HFFc6 (cell line): ENCODE data around the gene MTNR1A. TPM values are rescaled to one million over a fixed set of nuclear protein-coding genes. Genes with fewer than 3 reads are reported as not detected.
A peak's percentile ranks its signal among the peaks of the same experiment; 100 is the strongest.

Experiments
- DNase-seq: peaks from one replicate; pipeline ENCODE4 v3.0.0-alpha.2; 2018
- H3K27ac Mint-ChIP-seq: 2 replicates; pipeline ENCODE4 v1.8.0; 2020; ENCODE audit warnings: mild to moderate bottlenecking, mixed read lengths
- H3K27me3 Mint-ChIP-seq: 2 replicates; pipeline ENCODE4 v1.8.0; 2021; ENCODE audit warnings: mild to moderate bottlenecking, moderate library complexity, mixed read lengths; ENCODE audit not compliant: insufficient read depth
- H3K36me3 Mint-ChIP-seq: 2 replicates; pipeline ENCODE4 v1.8.0; 2021; ENCODE audit warnings: low read depth, mixed read lengths
- H3K4me1 Mint-ChIP-seq: 2 replicates; pipeline ENCODE4 v1.8.0; 2020; ENCODE audit warnings: low read depth, mixed read lengths
- H3K4me3 Mint-ChIP-seq: 2 replicates; pipeline ENCODE4 v1.8.0; 2020; ENCODE audit warnings: mild to moderate bottlenecking, moderate library complexity, mixed read lengths
- H3K9me3 Mint-ChIP-seq: 2 replicates; pipeline ENCODE4 v1.8.0; 2020; ENCODE audit warnings: mild to moderate bottlenecking, mixed read lengths
- CTCF ChIP-seq: fragments of 200-600 bp; sonication (generic); IDR thresholded peaks from 2 replicates; pipeline ENCODE4 v1.5.0; 2021; ENCODE audit warnings: antibody characterized with exemption, mild to moderate bottlenecking
- total RNA-seq, 6 experiments: library from RNA; stranded (reverse); fragmentation: NEBNext Ultra II Directional; extraction: Animal tissue kit (Norgen Biotek cat#: 25700); gene quantifications; 2 replicates in 1 of 6; 3 replicates in 5 of 6; pipeline ENCODE4 v1.2.3, GENCODE V29; 2021

Gene MTNR1A
- total RNA-seq, 6 experiments from 2014 or later = not detected

DNA sequence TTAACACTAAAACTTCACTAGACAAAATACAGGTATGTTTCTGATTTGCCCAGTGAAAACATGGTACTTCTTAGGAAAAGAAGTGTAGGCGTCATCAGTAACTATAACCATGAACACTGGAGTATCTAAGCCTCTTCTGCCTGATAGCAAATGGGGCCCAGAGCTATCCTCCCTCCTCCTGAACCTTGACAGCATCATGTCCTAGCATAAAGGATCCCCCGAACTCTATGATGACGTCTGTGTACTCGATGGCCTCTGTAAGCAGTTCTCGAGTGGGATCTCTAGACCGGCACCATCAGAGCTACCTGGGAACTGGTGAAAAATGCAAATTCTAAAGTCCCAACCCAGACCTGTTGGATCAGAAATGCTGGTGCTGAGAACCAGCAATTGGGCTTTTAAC, 36.3 kb upstream of the MTNR1A start:
- DNase-seq = no peak
- Mint-ChIP-seq H3K27ac (peak overlapping the region; percentile 53; the same call in 1 of the 2 replicates), H3K36me3 (peaks cover 61% of the 10 kb centered on the region), H3K4me1 (no peaks in the 10 kb centered on the region), H3K27me3 (peaks cover 8% of the 10 kb centered on the region), H3K4me3 (no peak overlapping the region), H3K9me3 (no peaks in the 10 kb centered on the region; the same call in 1 of the 2 replicates)
- TF ChIP-seq CTCF = no peak

- peaks cover 61% of the 10 kb centered on the region for H3K36me3 Mint-ChIP-seq
- H3K9me3 Mint-ChIP-seq = peaks cover 4% of the 10 kb centered on the region; the same call in 1 of the 2 replicates
- H3K4me1 Mint-ChIP-seq = no peaks in the 10 kb centered on the region
- TF ChIP-seq CTCF = no peak
- H3K27me3 Mint-ChIP-seq = peaks cover 11% of the 10 kb centered on the region
- H3K27ac Mint-ChIP-seq = no peak overlapping the region
- H3K4me3 Mint-ChIP-seq = no peak overlapping the region; the same call in 1 of the 2 replicates
- no peak for DNase-seq
These were observed 33.1 kb upstream of the MTNR1A start for GRCh38 chr4:186588503-186588902.

GRCh38 chr4:186587416-186588018, 32.1 kb upstream of the MTNR1A start:
- Mint-ChIP-seq H3K9me3 (peaks cover 4% of the 10 kb centered on the region; the same call in 1 of the 2 replicates), H3K4me3 (no peak overlapping the region), H3K4me1 (no peaks in the 10 kb centered on the region), H3K27me3 (peaks cover 17% of the 10 kb centered on the region), H3K27ac (no peak overlapping the region), H3K36me3 (peaks cover 60% of the 10 kb centered on the region)
- peak; percentile 41 for DNase-seq
- peak; percentile 97 for TF ChIP-seq CTCF

- Mint-ChIP-seq H3K27me3 (peaks cover 19% of the 10 kb centered on the region), H3K4me3 (no peak overlapping the region), H3K27ac (peak overlapping the region; percentile 45), H3K36me3 (peaks cover 58% of the 10 kb centered on the region), H3K9me3 (peaks cover 4% of the 10 kb centered on the region; the same call in 1 of the 2 replicates), H3K4me1 (no peaks in the 10 kb centered on the region)
- no peak for TF ChIP-seq CTCF
- no peak for DNase-seq
These were observed 30.8 kb upstream of the MTNR1A start for GRCh38 chr4:186586205-186586604.

- peaks cover 58% of the 10 kb centered on the region for H3K36me3 Mint-ChIP-seq
- H3K4me3 Mint-ChIP-seq = no peak overlapping the region
- no peak for DNase-seq
- no peak for TF ChIP-seq CTCF
- peaks cover 4% of the 10 kb centered on the region; the same call in 1 of the 2 replicates for H3K9me3 Mint-ChIP-seq
- peak overlapping the region; percentile 19 for H3K27ac Mint-ChIP-seq
- peaks cover 23% of the 10 kb centered on the region for H3K27me3 Mint-ChIP-seq
- no peaks in the 10 kb centered on the region for H3K4me1 Mint-ChIP-seq
These were observed 29.5 kb upstream of the MTNR1A start for GRCh38 chr4:186584912-186585311.
